H1 (cell line): ENCODE measurements around the gene FAM120B. TPM values are rescaled to one million over a fixed set of nuclear protein-coding genes. Genes with fewer than 3 reads are reported as not detected.

Experiments used
- CTCF ChIA-PET: fragments of 300-600 bp; sonication (Branson Sonifier 250); formaldehyde crosslinking; loops from one replicate; lab custom pipeline; 2021; ENCODE audit not compliant: partially characterized antibody; lab: Charles Lee
- POLR2A ChIA-PET: fragments of 300-600 bp; sonication (Branson Sonifier 250); formaldehyde crosslinking; loops from one replicate; lab custom pipeline; 2021; ENCODE audit warnings: inconsistent platforms; ENCODE audit not compliant: partially characterized antibody; lab: Charles Lee
- DNase-seq, 2 experiments: peaks; one replicate each; pipeline versions ENCODE4 v3.0.0 to v3.0.0-alpha.2; 2010 to 2022; ENCODE audit warnings: low spot score in 2 of 2, low read depth in 1 of 2, mixed read lengths in 1 of 2
- FAIRE-seq: peaks from 2 replicates; lab custom pipeline; 2011; peaks lifted over from hg19 to GRCh38; lab: Jason Lieb, UNC
- H2AFZ ChIP-seq: 2 replicates; pipeline ENCODE4 v1.8.1; 2012; ENCODE audit warnings: low read length, inconsistent platforms
- H2AK5ac ChIP-seq: 2 replicates; pipeline ENCODE4 v1.6.1; 2013; ENCODE audit warnings: low read depth, low read length
- H2BK120ac ChIP-seq: replicated peaks from 2 replicates; pipeline ENCODE3; 2013; ENCODE audit warnings: low read depth, low read length, inconsistent platforms
- H2BK12ac ChIP-seq: 2 replicates; pipeline ENCODE4 v1.6.1; 2013; ENCODE audit warnings: low read depth, low read length
- H2BK15ac ChIP-seq: 2 replicates; pipeline ENCODE4 v1.6.1; 2013; ENCODE audit warnings: low read length
- H2BK20ac ChIP-seq: 2 replicates; pipeline ENCODE4 v1.6.1; 2013; ENCODE audit warnings: low read length
- H2BK5ac ChIP-seq: 2 replicates; pipeline ENCODE4 v1.6.1; 2013; ENCODE audit warnings: low read depth, low read length
- H3K14ac ChIP-seq: 2 replicates; pipeline ENCODE4 v1.6.1; 2013; ENCODE audit warnings: inconsistent platforms; ENCODE audit not compliant: insufficient read length
- H3K18ac ChIP-seq: 2 replicates; pipeline ENCODE4 v1.6.1; 2013; ENCODE audit warnings: low read length; ENCODE audit errors: extremely low read depth
- H3K23ac ChIP-seq: 2 replicates; pipeline ENCODE4 v1.6.1; 2013; ENCODE audit warnings: inconsistent platforms; ENCODE audit not compliant: insufficient read length
- H3K23me2 ChIP-seq: 2 replicates; pipeline ENCODE4 v1.6.1; 2013; ENCODE audit warnings: low read depth, low read length
- H3K27ac ChIP-seq: 2 replicates; pipeline ENCODE4 v1.6.1; 2011; ENCODE audit warnings: low read depth, low read length, inconsistent platforms
- H3K27me3 ChIP-seq, 4 experiments: replicated peaks in 1 of 4; 1 replicate in 1 of 4; 2 replicates in 3 of 4; pipeline versions ENCODE4 v1.6.1 to v1.8.1; 2011 to 2013; ENCODE audit warnings: low read length in 3 of 4, mild to moderate bottlenecking in 3 of 4, inconsistent platforms in 2 of 4, mixed read lengths in 2 of 4, moderate library complexity in 1 of 4; ENCODE audit not compliant: control insufficient read depth in 3 of 4, insufficient read depth in 3 of 4; ENCODE audit errors: extremely low read depth in 1 of 4
- H3K36me3 ChIP-seq, 4 experiments: 2 replicates each; pipeline versions ENCODE4 v1.6.1 to v1.8.1; 2011 to 2013; ENCODE audit warnings: mild to moderate bottlenecking in 4 of 4, low read length in 3 of 4, moderate library complexity in 2 of 4, control low read depth in 1 of 4, inconsistent platforms in 1 of 4; ENCODE audit not compliant: insufficient read depth in 4 of 4, control insufficient read depth in 2 of 4
- H3K4ac ChIP-seq: replicated peaks from 2 replicates; pipeline ENCODE3; 2013; ENCODE audit warnings: low read length, low read depth, mixed read lengths, inconsistent platforms; ENCODE audit not compliant: insufficient read length
- H3K4me1 ChIP-seq, 4 experiments: replicated peaks in 1 of 4; 1 replicate in 1 of 4; 2 replicates in 3 of 4; pipeline versions ENCODE4 v1.6.1 to v1.8.1; 2011 to 2013; ENCODE audit warnings: low read length in 3 of 4, inconsistent platforms in 2 of 4, mixed read lengths in 1 of 4; ENCODE audit not compliant: insufficient read depth in 4 of 4, control insufficient read depth in 3 of 4
- H3K4me2 ChIP-seq, 2 experiments: 2 replicates each; pipeline versions ENCODE4 v1.6.1 to v1.8.1; 2011 to 2013; ENCODE audit warnings: low read depth in 2 of 2, low read length in 2 of 2, control low read depth in 1 of 2, inconsistent platforms in 1 of 2, mild to moderate bottlenecking in 1 of 2; ENCODE audit not compliant: insufficient read depth in 1 of 2
- H3K4me3 ChIP-seq, 4 experiments: fragments of 200-600, 300-600 bp in 1 of 4; sonication (generic), shearing (Covaris generic), sonication (Bioruptor Twin) in 1 of 4; 2 replicates each; pipeline versions ENCODE4 v1.5.1 to v1.8.1; 2011 to 2016; ENCODE audit warnings: low read length in 4 of 4, low read depth in 3 of 4, control low read depth in 2 of 4, inconsistent platforms in 2 of 4, mild to moderate bottlenecking in 2 of 4, mixed read lengths in 1 of 4, moderate library complexity in 1 of 4; ENCODE audit not compliant: insufficient read depth in 2 of 4; ENCODE audit errors: extremely low read depth in 1 of 4
- H3K56ac ChIP-seq: replicated peaks from 2 replicates; pipeline ENCODE3; 2013; ENCODE audit warnings: low read depth, mild to moderate bottlenecking, mixed read lengths, low read length, inconsistent platforms; ENCODE audit not compliant: insufficient read length
- H3K79me1 ChIP-seq: 2 replicates; pipeline ENCODE4 v1.6.1; 2013; ENCODE audit warnings: low read depth, low read length, control low read depth
- H3K79me2 ChIP-seq, 2 experiments: 2 replicates each; pipeline versions ENCODE4 v1.6.1 to v1.8.1; 2012 to 2013; ENCODE audit warnings: low read length in 2 of 2, mild to moderate bottlenecking in 2 of 2, inconsistent platforms in 1 of 2; ENCODE audit not compliant: insufficient read depth in 2 of 2, control insufficient read depth in 1 of 2
- H3K9ac ChIP-seq, 4 experiments: replicated peaks in 1 of 4; 1 replicate in 1 of 4; 2 replicates in 3 of 4; pipeline versions ENCODE4 v1.6.1 to v1.8.1; 2011 to 2013; ENCODE audit warnings: low read depth in 3 of 4, low read length in 3 of 4, control low read depth in 2 of 4, mild to moderate bottlenecking in 2 of 4, moderate library complexity in 2 of 4, inconsistent platforms in 1 of 4; ENCODE audit errors: extremely low read depth in 1 of 4
- H3K9me3 ChIP-seq, 2 experiments: 2 replicates each; pipeline versions ENCODE4 v1.6.1 to v1.8.1; 2012 to 2013; ENCODE audit warnings: mild to moderate bottlenecking in 2 of 2, moderate library complexity in 2 of 2, control low read depth in 1 of 2, inconsistent platforms in 1 of 2, low read depth in 1 of 2, low read length in 1 of 2, mixed read lengths in 1 of 2; ENCODE audit not compliant: insufficient read depth in 2 of 2
- H4K20me1 ChIP-seq, 2 experiments: replicated peaks in 1 of 2; 2 replicates each; pipeline versions ENCODE3 to v1.8.1; 2011 to 2013; ENCODE audit warnings: inconsistent platforms in 2 of 2, low read length in 2 of 2, mild to moderate bottlenecking in 1 of 2; ENCODE audit not compliant: insufficient read depth in 2 of 2, control insufficient read depth in 1 of 2
- H4K5ac ChIP-seq: 2 replicates; pipeline ENCODE4 v1.6.1; 2013; ENCODE audit warnings: low read length, low read depth, mixed read lengths, inconsistent platforms; ENCODE audit not compliant: insufficient read length
- H4K8ac ChIP-seq: 2 replicates; pipeline ENCODE4 v1.8.0; 2013; ENCODE audit warnings: mild to moderate bottlenecking, moderate library complexity, low read length, inconsistent platforms; ENCODE audit not compliant: insufficient read depth; ENCODE audit errors: extremely low read depth
- H4K91ac ChIP-seq: replicated peaks from 2 replicates; pipeline ENCODE3; 2013; ENCODE audit warnings: low read length, mixed read lengths, inconsistent platforms; ENCODE audit not compliant: insufficient read length
- BCL11A ChIP-seq, 2 experiments: IDR thresholded peaks; one replicate each; pipeline ENCODE4 v1.6.1; 2011; ENCODE audit warnings: low read depth in 2 of 2, low read length in 2 of 2, mild to moderate bottlenecking in 2 of 2
- CHD2 ChIP-seq: IDR thresholded peaks from 2 replicates; pipeline ENCODE4 v1.6.1; 2012; ENCODE audit warnings: low read length, improper control_type of control experiment
- EGR1 ChIP-seq: IDR thresholded peaks from 2 replicates; pipeline ENCODE4 v1.6.1; 2011; ENCODE audit warnings: low read depth, low read length, borderline replicate concordance
- FOSL1 ChIP-seq: IDR thresholded peaks from 2 replicates; pipeline ENCODE4 v1.6.1; 2011; ENCODE audit warnings: mild to moderate bottlenecking, low read depth, low read length, moderate library complexity; ENCODE audit not compliant: insufficient read depth
- GABPA ChIP-seq: IDR thresholded peaks from 2 replicates; pipeline ENCODE4 v1.6.1; 2011; ENCODE audit warnings: mild to moderate bottlenecking, low read length, moderate library complexity, borderline replicate concordance; ENCODE audit not compliant: insufficient read depth
- POLR2AphosphoS5 ChIP-seq: IDR thresholded peaks from 2 replicates; pipeline ENCODE4 v1.6.1; 2011; ENCODE audit warnings: low read depth, low read length
- RAD21 ChIP-seq, 2 experiments: IDR thresholded peaks in 1 of 2; conservative IDR thresholded peaks in 1 of 2; 2 replicates each; pipeline ENCODE4 v1.6.1; 2011; ENCODE audit warnings: low read depth in 2 of 2, low read length in 2 of 2, improper control_type of control experiment in 1 of 2, inconsistent platforms in 1 of 2, mild to moderate bottlenecking in 1 of 2, moderate library complexity in 1 of 2
- RFX5 ChIP-seq: IDR thresholded peaks from 2 replicates; pipeline ENCODE4 v1.6.1; 2011; ENCODE audit warnings: low read depth, low read length, improper control_type of control experiment, borderline replicate concordance
- SIX5 ChIP-seq: IDR thresholded peaks from 2 replicates; pipeline ENCODE4 v1.6.1; 2011; ENCODE audit warnings: mild to moderate bottlenecking, low read depth, low read length
- SP1 ChIP-seq: IDR thresholded peaks from 2 replicates; pipeline ENCODE4 v1.6.1; 2011; ENCODE audit warnings: low read depth, low read length
- SP2 ChIP-seq: IDR thresholded peaks from 2 replicates; pipeline ENCODE4 v1.6.1; 2012; ENCODE audit warnings: mild to moderate bottlenecking, low read length, inconsistent platforms
- TEAD4 ChIP-seq: IDR thresholded peaks from 2 replicates; pipeline ENCODE4 v1.6.1; 2012; ENCODE audit warnings: low read depth, low read length, inconsistent platforms, mixed read lengths
- YY1 ChIP-seq: IDR thresholded peaks from 2 replicates; pipeline ENCODE4 v1.6.1; 2011; ENCODE audit warnings: low read depth, mild to moderate bottlenecking, low read length
- WGBS, 2 experiments: shearing (Covaris generic) in 1 of 2; methylation state at CpG; one replicate each; pipeline versions ENCODE4 v1.1.6 to v1.1.7; 2013 to 2015; ENCODE audit warnings: low lambda C conversion rate in 2 of 2, mixed read lengths in 2 of 2, inconsistent platforms in 1 of 2, low coverage in 1 of 2, missing lambda C conversion rate in 1 of 2; ENCODE audit not compliant: insufficient replicate concordance in 2 of 2, insufficient coverage in 1 of 2, insufficient read length in 1 of 2; ENCODE audit errors: extremely low coverage in 1 of 2, missing lambda C conversion rate in 1 of 2; 5-methylcytosine and 5-hydroxymethylcytosine counted together
- polyA plus RNA-seq, 7 experiments: library from polyadenylated mRNA; depleted of rRNA in 3 of 7; stranded (reverse) in 5 of 7; unstranded in 2 of 7; fragments of >200 nt in 5 of 7; fragments of 200-250 nt in 2 of 7; gene quantifications; 1 replicate in 5 of 7; 2 replicates in 1 of 7; 4 replicates in 1 of 7; pipeline versions ENCODE4 v1.2.1 to v1.2.3, GENCODE V29; 2011 to 2013; ENCODE audit warnings: missing spikeins in 2 of 7, mixed read lengths in 2 of 7
- total RNA-seq: library from RNA; stranded (reverse); fragmentation: NEBNext Ultra II Directional; extraction: Animal tissue kit (Norgen Biotek cat#: 25700); gene quantifications from 2 replicates; pipeline ENCODE4 v1.2.1, GENCODE V29; 2021

The FAM120B gene
- total and polyA plus RNA-seq, 2 of the 8 experiments (the other 6 are each of a cell fraction or from before 2014, with no cell fraction given): 5.1 to 12.5 TPM

DNA sequence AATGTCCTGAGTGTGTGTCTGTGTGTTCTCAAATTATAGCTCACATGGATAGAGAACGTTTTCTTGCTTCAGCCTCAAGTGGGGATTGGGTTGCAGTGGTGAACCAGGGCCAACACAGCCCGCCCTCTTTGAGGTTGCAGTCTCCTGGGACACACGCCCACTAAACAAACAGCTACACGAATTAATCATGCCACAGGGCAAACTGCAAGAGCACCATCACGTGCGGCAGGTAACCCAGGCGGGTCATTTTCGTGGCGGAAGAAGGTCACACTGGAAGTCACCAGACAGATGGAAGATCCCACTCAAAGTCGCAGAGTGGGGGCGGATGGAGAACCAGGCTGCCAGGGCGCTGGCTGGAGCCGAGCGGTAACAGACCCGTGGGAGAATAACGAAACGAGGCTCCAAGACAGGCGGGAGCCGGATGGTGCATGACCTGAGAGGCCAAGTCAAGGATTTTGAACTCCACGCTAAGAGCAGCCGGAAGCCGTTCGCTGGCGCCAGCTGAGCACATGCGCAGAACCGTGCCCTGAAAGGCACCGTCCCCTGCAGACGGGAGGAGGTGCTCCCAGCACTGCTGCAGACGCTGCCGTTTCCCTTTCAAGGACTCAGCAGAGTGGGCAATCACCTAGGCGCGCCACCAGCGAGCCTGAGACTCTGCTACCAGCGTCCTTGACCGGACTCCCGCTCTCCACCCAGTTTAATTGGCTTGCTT lies 26.4 kb upstream of the FAM120B start:
- H3K79me2 ChIP-seq: no peaks in the 10 kb centered on the region
- H4K91ac ChIP-seq: no peak overlapping the region
- no peaks in the 10 kb centered on the region for H3K79me1 ChIP-seq
- H3K23me2 ChIP-seq: no peaks in the 10 kb centered on the region; the same call in 1 of the 2 replicates
- no peak overlapping the region for H3K27ac ChIP-seq
- H2BK5ac ChIP-seq: no peak overlapping the region
- H2BK20ac ChIP-seq: no peak overlapping the region
- DNase-seq: no peak
- ChIA-PET POLR2A (interaction anchor here (2.9 kb wide), 1 partner anchor 11 kb away, joined by 17 read pairs; the partner anchor contains the start of gene DLL1), CTCF (interaction anchor here (0.8 to 1.0 kb wide), 3 partner anchors 14 to 250 kb away, joined by 3 read pairs; no protein-coding TSS in a partner anchor)
- peaks cover 0 to 3% (median 0%) of the 10 kb centered on the region in 4 experiments; a peak in 2 of 7 replicates for H3K4me1 ChIP-seq
- H2BK12ac ChIP-seq: no peak overlapping the region; the same call in 1 of the 2 replicates
- no peak overlapping the region for H2AK5ac ChIP-seq
- no peak overlapping the region for H2BK120ac ChIP-seq
- H3K4me2 ChIP-seq: no peak overlapping the region
- peaks cover 0 to 15% (median 5%) of the 10 kb centered on the region in 4 experiments; a peak in 3 of 8 replicates for H3K36me3 ChIP-seq
- H4K8ac ChIP-seq: no peak overlapping the region
- H4K5ac ChIP-seq: no peak overlapping the region
- H3K4me3 ChIP-seq: no peak overlapping the region
- no peak overlapping the region for H3K4ac ChIP-seq
- H2BK15ac ChIP-seq: no peak overlapping the region
- FAIRE-seq: no peak
- no peak overlapping the region for H2AFZ ChIP-seq
- no peak overlapping the region for H3K23ac ChIP-seq
- peaks cover 0 to 6% (median 1%) of the 10 kb centered on the region in 4 experiments; a peak in 4 of 7 replicates for H3K27me3 ChIP-seq
- no peak overlapping the region for H3K56ac ChIP-seq
- no peaks in the 10 kb centered on the region for H3K9me3 ChIP-seq
- H4K20me1 ChIP-seq: peaks cover 0 to 2% of the 10 kb centered on the region in 2 experiments
- H3K14ac ChIP-seq: no peak overlapping the region
- H3K18ac ChIP-seq: no peak overlapping the region
- WGBS, 2 experiments: 80% methylated on average over 31 of the region's 36 CpGs; no CpG with 5 or more reads in 1 of the 2 experiments
- no peak overlapping the region for H3K9ac ChIP-seq
- TF ChIP-seq FOSL1 (no peak), CHD2 (no peak), SP2 (no peak), RAD21 (IDR thresholded peaks at IDR 0.05 in 1 of 2, conservative IDR thresholded peaks at IDR 0.05 in 1 of 2; ENCODE audit: low read depth in 2 of 2, low read length in 2 of 2) (no peak), POLR2AphosphoS5 (no peak), SIX5 (no peak), SP1 (no peak), EGR1 (no peak), YY1 (no peak), RFX5 (no peak), BCL11A (IDR thresholded peaks at IDR 0.05; ENCODE audit: low read depth in 2 of 2, low read length in 2 of 2) (no peak), GABPA (no peak), TEAD4 (no peak)
